ENCODE measurements around the gene ASH1L.
"Not testable (repeated sequence)": the region's sequence is repeated elsewhere in the genome, so short reads cannot be mapped to it uniquely, and the experiment has no call there.

Gene ASH1L

GRCh38 chr1:155608888-155609225 is 46.3 kb upstream of the ASH1L start:
- Histone ChIP-seq H3K27ac (replicated peaks) (no peak overlapping the region), H3K27me3 (ENCODE audit: insufficient read depth, poor library complexity, severe bottlenecking) (no peaks in the 10 kb centered on the region), H3K4me3 (replicated peaks; ENCODE audit: insufficient read depth, low read length) (no peak overlapping the region)
- no peak for TF ChIP-seq POLR2AphosphoS5 (IDR thresholded peaks at IDR 0.05; ENCODE audit: low read depth)
- TF ChIP-seq, protein P1, sequence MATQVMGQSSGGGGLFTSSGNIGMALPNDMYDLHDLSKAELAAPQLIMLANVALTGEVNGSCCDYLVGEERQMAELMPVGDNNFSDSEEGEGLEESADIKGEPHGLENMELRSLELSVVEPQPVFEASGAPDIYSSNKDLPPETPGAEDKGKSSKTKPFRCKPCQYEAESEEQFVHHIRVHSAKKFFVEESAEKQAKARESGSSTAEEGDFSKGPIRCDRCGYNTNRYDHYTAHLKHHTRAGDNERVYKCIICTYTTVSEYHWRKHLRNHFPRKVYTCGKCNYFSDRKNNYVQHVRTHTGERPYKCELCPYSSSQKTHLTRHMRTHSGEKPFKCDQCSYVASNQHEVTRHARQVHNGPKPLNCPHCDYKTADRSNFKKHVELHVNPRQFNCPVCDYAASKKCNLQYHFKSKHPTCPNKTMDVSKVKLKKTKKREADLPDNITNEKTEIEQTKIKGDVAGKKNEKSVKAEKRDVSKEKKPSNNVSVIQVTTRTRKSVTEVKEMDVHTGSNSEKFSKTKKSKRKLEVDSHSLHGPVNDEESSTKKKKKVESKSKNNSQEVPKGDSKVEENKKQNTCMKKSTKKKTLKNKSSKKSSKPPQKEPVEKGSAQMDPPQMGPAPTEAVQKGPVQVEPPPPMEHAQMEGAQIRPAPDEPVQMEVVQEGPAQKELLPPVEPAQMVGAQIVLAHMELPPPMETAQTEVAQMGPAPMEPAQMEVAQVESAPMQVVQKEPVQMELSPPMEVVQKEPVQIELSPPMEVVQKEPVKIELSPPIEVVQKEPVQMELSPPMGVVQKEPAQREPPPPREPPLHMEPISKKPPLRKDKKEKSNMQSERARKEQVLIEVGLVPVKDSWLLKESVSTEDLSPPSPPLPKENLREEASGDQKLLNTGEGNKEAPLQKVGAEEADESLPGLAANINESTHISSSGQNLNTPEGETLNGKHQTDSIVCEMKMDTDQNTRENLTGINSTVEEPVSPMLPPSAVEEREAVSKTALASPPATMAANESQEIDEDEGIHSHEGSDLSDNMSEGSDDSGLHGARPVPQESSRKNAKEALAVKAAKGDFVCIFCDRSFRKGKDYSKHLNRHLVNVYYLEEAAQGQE (IDR thresholded peaks at IDR 0.05; ENCODE audit: insufficient replicate concordance, low read depth) = no peak
- no peak for DNase-seq (ENCODE audit: low read depth in 1 of 2, low spot score in 1 of 2)

DNA sequence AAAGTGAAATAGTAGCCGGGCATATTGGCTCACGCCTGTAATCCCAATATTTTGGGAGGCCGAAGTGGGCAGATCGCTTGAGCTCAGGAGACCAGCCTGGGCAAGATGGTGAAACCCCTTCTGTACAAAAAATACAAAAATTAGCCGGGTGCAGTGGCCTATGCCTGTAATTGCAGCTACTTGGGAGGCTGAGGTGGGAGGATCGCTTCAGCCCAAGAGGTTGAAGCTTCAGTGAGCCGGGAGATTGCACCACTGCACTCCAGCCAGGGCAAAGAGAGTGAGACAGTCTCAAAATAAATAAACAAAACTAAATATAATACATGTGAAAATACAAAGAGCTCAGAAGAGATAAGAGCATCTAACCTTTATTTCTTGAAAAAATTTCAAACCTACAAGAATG is 45.1 kb upstream of the ASH1L start:
- Histone ChIP-seq H3K27me3 (ENCODE audit: insufficient read depth, poor library complexity, severe bottlenecking) (no peaks in the 10 kb centered on the region), H3K4me3 (replicated peaks; ENCODE audit: insufficient read depth, low read length) (no peak overlapping the region), H3K27ac (replicated peaks) (no peak overlapping the region)
- peak in 1 of 2 experiments; percentile 16 for DNase-seq (ENCODE audit: low read depth in 1 of 2, low spot score in 1 of 2)
- TF ChIP-seq POLR2AphosphoS5 (IDR thresholded peaks at IDR 0.05; ENCODE audit: low read depth) (no peak), SPI1 (IDR thresholded peaks at IDR 0.05; ENCODE audit: borderline replicate concordance, low read depth) (no peak), CTCF (IDR thresholded peaks at IDR 0.05; ENCODE audit: insufficient read depth, low read length) (no peak), GABPA (IDR thresholded peaks at IDR 0.05; ENCODE audit: low read depth) (no peak)

DNA sequence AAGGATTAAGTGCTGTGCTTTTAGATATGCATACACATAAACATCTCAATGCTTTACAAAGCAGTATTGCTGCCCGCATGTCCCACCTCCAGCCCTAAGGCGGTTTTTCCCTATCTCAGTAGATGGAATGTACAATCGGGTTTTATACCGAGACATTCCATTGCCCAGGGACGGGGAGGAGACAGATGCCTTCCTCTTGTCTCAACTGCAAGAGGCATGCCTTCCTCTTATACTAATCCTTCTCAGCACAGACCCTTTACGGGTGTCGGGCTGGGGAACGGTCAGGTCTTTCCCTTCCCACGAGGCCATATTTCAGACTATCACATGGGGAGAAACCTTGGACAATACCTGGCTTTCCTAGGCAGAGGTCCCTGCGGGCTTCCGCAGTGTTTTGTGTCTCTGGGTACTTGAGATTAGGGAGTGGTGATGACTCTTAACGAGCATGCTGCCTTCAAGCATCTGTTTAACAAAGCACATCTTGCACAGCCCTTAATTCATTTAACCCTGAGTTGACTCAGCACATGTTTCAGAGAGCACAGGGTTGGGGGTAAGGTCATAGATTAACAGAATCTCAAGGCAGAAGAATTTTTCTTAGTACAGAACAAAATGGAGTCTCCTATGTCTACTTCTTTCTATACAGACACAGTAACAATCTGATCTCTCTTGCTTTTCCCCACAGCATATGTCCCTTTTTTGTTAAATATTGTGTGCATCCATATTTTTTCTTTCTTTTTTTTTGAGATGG is 37.4 kb upstream of the ASH1L start:
- not testable (repeated sequence) for H3K27me3 ChIP-seq (ENCODE audit: insufficient read depth, poor library complexity, severe bottlenecking); DNase-seq (ENCODE audit: low read depth in 1 of 2, low spot score in 1 of 2); H3K4me3 ChIP-seq (replicated peaks; ENCODE audit: insufficient read depth, low read length); H3K27ac ChIP-seq (replicated peaks)

- no peak for TF ChIP-seq CTCF (IDR thresholded peaks at IDR 0.05; ENCODE audit: insufficient read depth, low read length)
- no peaks in the 10 kb centered on the region for H3K27me3 ChIP-seq (ENCODE audit: insufficient read depth, poor library complexity, severe bottlenecking)
- H3K4me3 ChIP-seq (replicated peaks; ENCODE audit: insufficient read depth, low read length) = no peak overlapping the region
- no peak for DNase-seq (ENCODE audit: low read depth in 1 of 2, low spot score in 1 of 2)
- H3K27ac ChIP-seq (replicated peaks) = no peak overlapping the region
Observed at GRCh38 chr1:155598842-155599331, 36.3 kb upstream of the ASH1L start.

DNA sequence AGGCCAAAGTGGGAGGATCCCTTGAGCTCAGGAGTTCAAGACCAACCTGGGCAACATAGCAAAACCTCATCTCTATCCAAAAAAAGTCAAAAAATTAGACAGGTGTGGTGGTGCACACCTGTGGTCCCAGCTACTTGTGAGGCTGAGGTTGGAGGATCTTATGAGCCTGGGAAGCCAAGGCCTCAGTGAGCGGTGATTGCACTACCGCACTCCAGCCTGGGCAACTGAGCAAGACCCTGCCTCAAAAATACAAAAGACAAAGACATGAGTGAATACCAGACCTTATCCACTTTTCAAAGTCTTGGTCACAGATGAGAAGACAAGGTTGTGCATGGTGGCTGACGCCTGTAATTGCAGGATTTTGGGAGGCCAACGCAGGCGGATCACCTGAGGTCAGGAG is 34.3 kb upstream of the ASH1L start:
- H3K4me3 ChIP-seq (replicated peaks; ENCODE audit: insufficient read depth, low read length) = no peak overlapping the region
- no peak for DNase-seq (ENCODE audit: low read depth in 1 of 2, low spot score in 1 of 2)
- TF ChIP-seq SPI1 (IDR thresholded peaks at IDR 0.05; ENCODE audit: borderline replicate concordance, low read depth) = no peak
- TF ChIP-seq, protein P1 (IDR thresholded peaks at IDR 0.05; ENCODE audit: insufficient replicate concordance, low read depth) = no peak

DNA sequence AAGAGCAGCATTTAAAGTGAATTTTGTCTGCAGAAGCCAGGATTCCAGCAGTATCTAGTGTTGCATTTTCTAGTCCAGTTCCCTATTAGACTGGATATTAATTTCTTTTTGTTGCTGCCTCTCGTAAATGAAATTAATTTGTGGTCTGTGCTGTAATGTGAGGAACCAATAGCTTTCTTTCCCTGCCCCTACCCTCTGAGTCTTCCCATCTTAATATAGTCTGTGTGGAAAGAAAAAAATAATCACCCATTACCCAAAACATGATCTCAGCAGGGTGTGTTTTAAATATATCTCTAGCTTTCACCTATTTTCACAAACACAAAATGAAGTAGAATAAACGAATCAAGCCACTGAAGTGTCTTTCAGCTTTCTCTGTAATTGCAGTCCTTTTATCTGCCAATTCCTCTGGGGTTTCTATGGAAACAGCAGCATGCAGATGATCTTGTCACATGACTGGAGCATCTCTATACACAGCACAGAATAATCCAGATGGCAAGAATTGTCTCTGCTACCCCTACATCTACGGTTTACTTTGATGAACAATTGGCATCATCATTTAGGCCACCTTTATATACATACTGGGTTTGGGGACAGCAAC is 33.4 kb upstream of the ASH1L start:
- not testable (repeated sequence) for H3K27ac ChIP-seq (replicated peaks); DNase-seq (ENCODE audit: low read depth in 1 of 2, low spot score in 1 of 2)

More for the DNA sequence above, 34.3 kb upstream of the ASH1L start:
- Histone ChIP-seq H3K27ac (replicated peaks) (no peak overlapping the region), H3K27me3 (ENCODE audit: insufficient read depth, poor library complexity, severe bottlenecking) (no peaks in the 10 kb centered on the region)

More for the DNA sequence above, 33.4 kb upstream of the ASH1L start:
- not testable (repeated sequence) for H3K27me3 ChIP-seq (ENCODE audit: insufficient read depth, poor library complexity, severe bottlenecking); H3K4me3 ChIP-seq (replicated peaks; ENCODE audit: insufficient read depth, low read length)
